ENCODE results near the gene SPAG8. TPM values are rescaled to one million over a fixed set of nuclear protein-coding genes. Genes with fewer than 3 reads are reported as not detected.

The SPAG8 gene
- total RNA-seq (2014; rRNA removed; shearing (Covaris generic)) = 0.14 and 0.47 TPM in 2 replicates
- 0.56 and 1.2 TPM in 2 replicates for polyA plus RNA-seq (2014; cell fraction: nucleus; rRNA removed)

- peak; percentile 57 for DNase-seq (ENCODE audit: extremely low read depth, low read depth)
Measured at GRCh38 chr9:35812025-35812602, at the start of gene SPAG8. Gene SPAG8, minus strand, starts transcription at chr9:35812262. Its CDS starts 115 bp downstream, at chr9:35812147.

- no peak for DNase-seq (ENCODE audit: extremely low read depth, low read depth)
Measured at GRCh38 chr9:35861161-35861897, 49.3 kb upstream of the SPAG8 start.

GRCh38 chr9:35859990-35860339 lies 47.9 kb upstream of the SPAG8 start:
- DNase-seq (ENCODE audit: extremely low read depth, low read depth) = no peak

GRCh38 chr9:35859310-35859989 lies 47.4 kb upstream of the SPAG8 start:
- no peak for DNase-seq (ENCODE audit: extremely low read depth, low read depth)

GRCh38 chr9:35858458-35858857 lies 46.4 kb upstream of the SPAG8 start:
- no peak for DNase-seq (ENCODE audit: extremely low read depth, low read depth)

GRCh38 chr9:35856882-35857281 lies 44.8 kb upstream of the SPAG8 start:
- no peak for DNase-seq (ENCODE audit: extremely low read depth, low read depth)

- no peak for DNase-seq (ENCODE audit: extremely low read depth, low read depth)
Measured at GRCh38 chr9:35856206-35856605, 44.1 kb upstream of the SPAG8 start.

GRCh38 chr9:35854091-35854762 lies 42.2 kb upstream of the SPAG8 start:
- DNase-seq (ENCODE audit: extremely low read depth, low read depth) = no peak

GRCh38 chr9:35852876-35853865 lies 41.1 kb upstream of the SPAG8 start:
- DNase-seq (ENCODE audit: extremely low read depth, low read depth) = no peak

- DNase-seq (ENCODE audit: extremely low read depth, low read depth) = no peak
Measured at GRCh38 chr9:35852267-35852815, 40.3 kb upstream of the SPAG8 start.

- DNase-seq (ENCODE audit: extremely low read depth, low read depth) = no peak
Measured at GRCh38 chr9:35847792-35848572, 35.9 kb upstream of the SPAG8 start.

- DNase-seq (ENCODE audit: extremely low read depth, low read depth) = no peak
Measured at GRCh38 chr9:35845824-35846771, 34.0 kb upstream of the SPAG8 start.

GRCh38 chr9:35844628-35845270 lies 32.7 kb upstream of the SPAG8 start:
- DNase-seq (ENCODE audit: extremely low read depth, low read depth) = no peak

- no peak for DNase-seq (ENCODE audit: extremely low read depth, low read depth)
Measured at GRCh38 chr9:35842795-35843194, 30.7 kb upstream of the SPAG8 start.

GRCh38 chr9:35842020-35842745 lies 30.1 kb upstream of the SPAG8 start:
- DNase-seq (ENCODE audit: extremely low read depth, low read depth) = no peak

- no peak for DNase-seq (ENCODE audit: extremely low read depth, low read depth)
Measured at GRCh38 chr9:35841645-35841900, 29.5 kb upstream of the SPAG8 start.
